GM12878 (cell line): Measurements from ENCODE around the gene NSMCE1. TPM values are rescaled to one million over a fixed set of nuclear protein-coding genes. Genes with fewer than 3 reads are reported as not detected.
A peak's percentile ranks its signal among the peaks of the same experiment; 100 is the strongest.

ENCODE experiments used
- ATAC-seq: fragments of 200-7000 bp; cut with Tn5 transposase; 3 replicates; pipeline ENCODE4 v1.9.1; 2020; ENCODE audit warnings: mild to moderate bottlenecking, moderate library complexity
- BruUV-seq: library from RNA; stranded (reverse); fragments of 400-500 nt; replicated peaks from 2 replicates; lab custom pipeline; 2021; lab: Mats Ljungman, UMichigan
- CTCF ChIA-PET: fragments of 300-600 bp; sonication (Branson Sonifier 250); formaldehyde crosslinking; extraction: SDS; loops from one replicate; lab custom pipeline; 2021; ENCODE audit warnings: inconsistent platforms; lab: Yijun Ruan, JAX
- POLR2A ChIA-PET: fragments of 350-600 bp; formaldehyde crosslinking; extraction: SDS; loops from one replicate; lab custom pipeline; 2021; ENCODE audit warnings: inconsistent platforms; lab: Charles Lee
- RAD21 ChIA-PET: fragments of 300-600 bp; sonication (Branson Sonifier 250); formaldehyde crosslinking; loops from one replicate; lab custom pipeline; 2023; ENCODE audit warnings: antibody characterized with exemption; ENCODE audit not compliant: unreplicated experiment; lab: Charles Lee
- SMC1A ChIA-PET: fragments of 300-600 bp; sonication (Branson Sonifier 250); formaldehyde crosslinking; loops from one replicate; lab custom pipeline; 2023; ENCODE audit not compliant: unreplicated experiment, uncharacterized antibody; lab: Charles Lee
- DNase-seq: peaks from one replicate; pipeline ENCODE4 v3.0.0-alpha.2; 2011; ENCODE audit warnings: low read depth, low spot score
- FAIRE-seq: peaks from 3 replicates; lab custom pipeline; 2011; peaks lifted over from hg19 to GRCh38; lab: Jason Lieb, UNC
- H2AFZ ChIP-seq: 2 replicates; pipeline ENCODE4 v1.6.0; 2011; ENCODE audit warnings: low read depth, low read length, control low read depth; ENCODE audit not compliant: control insufficient read depth
- H3K27ac ChIP-seq: 2 replicates; pipeline ENCODE4 v1.5.1; 2011; ENCODE audit warnings: control low read depth; ENCODE audit not compliant: control insufficient read depth, insufficient read depth
- H3K27me3 ChIP-seq, 2 experiments: replicated peaks in 1 of 2; 2 replicates each; pipeline versions ENCODE4 v1.6.0 to v1.6.1; 2011; ENCODE audit warnings: low read length in 1 of 2; ENCODE audit not compliant: control insufficient read depth in 2 of 2, insufficient read depth in 2 of 2
- H3K36me3 ChIP-seq, 2 experiments: 2 replicates each; pipeline ENCODE4 v1.5.1; 2011; ENCODE audit warnings: low read length in 1 of 2; ENCODE audit not compliant: control insufficient read depth in 2 of 2, insufficient read depth in 2 of 2
- H3K4me1 ChIP-seq: 2 replicates; pipeline ENCODE4 v1.6.1; 2011; ENCODE audit warnings: mild to moderate bottlenecking, low read length, moderate library complexity, mixed read lengths; ENCODE audit not compliant: control insufficient read depth, insufficient read depth
- H3K4me2 ChIP-seq: 2 replicates; pipeline ENCODE4 v1.6.0; 2011; ENCODE audit warnings: control low read depth; ENCODE audit not compliant: control insufficient read depth, insufficient read depth
- H3K4me3 ChIP-seq: fragments of 200-600 bp; sonication (generic); 2 replicates; pipeline ENCODE4 v1.5.1; 2016
- H3K79me2 ChIP-seq: 2 replicates; pipeline ENCODE4 v1.6.0; 2011; ENCODE audit warnings: low read length; ENCODE audit not compliant: control insufficient read depth, insufficient read depth
- H3K9ac ChIP-seq: 2 replicates; pipeline ENCODE4 v1.8.0; 2011; ENCODE audit warnings: low read length, control low read depth, mixed read lengths; ENCODE audit not compliant: control insufficient read depth, insufficient read depth
- H3K9me3 ChIP-seq: replicated peaks from 3 replicates; pipeline ENCODE4 v1.5.1; 2011; ENCODE audit warnings: mild to moderate bottlenecking, low read length; ENCODE audit not compliant: control insufficient read depth, insufficient read depth
- H4K20me1 ChIP-seq: 2 replicates; pipeline ENCODE4 v1.6.0; 2011; ENCODE audit not compliant: control insufficient read depth, insufficient read depth
- BHLHE40 ChIP-seq, 2 experiments: fragments of 450-650 bp in 1 of 2; IDR thresholded peaks; 2 replicates each; pipeline ENCODE4 v1.6.1; 2011 to 2017; ENCODE audit warnings: low read depth in 2 of 2, borderline replicate concordance in 1 of 2, improper control_type of control experiment in 1 of 2, low read length in 1 of 2, mild to moderate bottlenecking in 1 of 2
- E2F8 ChIP-seq: fragments of 450-650 bp; IDR thresholded peaks from 2 replicates; pipeline ENCODE4 v1.6.1; 2018; ENCODE audit warnings: mild to moderate bottlenecking, low read depth, moderate library complexity; ENCODE audit not compliant: partially characterized antibody
- NFIC ChIP-seq: IDR thresholded peaks from 2 replicates; pipeline ENCODE4 v1.6.1; 2012; ENCODE audit warnings: low read depth, mild to moderate bottlenecking, inconsistent platforms, low read length, moderate library complexity
- SMAD5 ChIP-seq: IDR thresholded peaks from 2 replicates; pipeline ENCODE4 v1.6.1; 2016; ENCODE audit warnings: antibody characterized with exemption, low read depth
- SP1 ChIP-seq: IDR thresholded peaks from one replicate; pipeline ENCODE4 v1.6.1; 2011; ENCODE audit warnings: low read depth, low read length
- USF2 ChIP-seq: IDR thresholded peaks from 2 replicates; pipeline ENCODE4 v1.6.1; 2011; ENCODE audit warnings: low read depth, low read length, improper control_type of control experiment, borderline replicate concordance
- ZNF384 ChIP-seq: IDR thresholded peaks from 2 replicates; pipeline ENCODE4 v1.6.1; 2012; ENCODE audit warnings: low read depth, mild to moderate bottlenecking, low read length, improper control_type of control experiment, borderline replicate concordance
- WGBS: methylation state at CpG from one replicate; pipeline ENCODE4 v1.1.6; 2016; ENCODE audit warnings: low lambda C conversion rate; ENCODE audit not compliant: insufficient replicate concordance, insufficient coverage; ENCODE audit errors: missing lambda C conversion rate; 5-methylcytosine and 5-hydroxymethylcytosine counted together
- in situ Hi-C: fragments of 300-500 bp; cut with MboI; formaldehyde crosslinking; loops from 9 replicates; pipeline ENCODE4 v1.14.3; 2018; ENCODE audit warnings: mixed read lengths
- intact Hi-C: fragments of 100-400 bp; cut with micrococcal nuclease; formaldehyde crosslinking; loops from one replicate; pipeline ENCODE4 v1.14.2; 2022; ENCODE audit not compliant: unreplicated experiment
- polyA plus RNA-seq, 11 experiments: library from polyadenylated mRNA; depleted of rRNA in 4 of 11; unstranded in 6 of 11; stranded (reverse) in 5 of 11; fragments of >200 nt; fragmentation: Nextera tagmentation in 4 of 11; fragmentation: Illumina TruSeq in 1 of 11; extraction: Ambion mirVana in 4 of 11; extraction: Trizol in 1 of 11; gene quantifications; 1 replicate in 1 of 11; 2 replicates in 10 of 11; pipeline versions ENCODE4 v1.2.1 to v1.2.3, GENCODE V29; 2011 to 2016; ENCODE audit warnings: inconsistent platforms in 2 of 11, missing spikeins in 2 of 11, low read depth in 1 of 11
- total RNA-seq, 4 experiments: library from RNA; depleted of rRNA in 3 of 4; stranded (reverse); fragments of >200 nt in 3 of 4; fragmentation: Illumina TruSeq in 1 of 4; extraction: Trizol in 1 of 4; gene quantifications; 2 replicates each; pipeline versions ENCODE4 v1.2.1 to v1.2.3, GENCODE V29; 2013 to 2021

NSMCE1 gene
- total and polyA plus RNA-seq, 10 of the 15 experiments (the other 5 are each of a cell fraction or from before 2014, with no cell fraction given) = 54.0 to 214 (median 71.4) TPM

GRCh38 chr16:27253526-27253930 is 15.0 kb downstream of the NSMCE1 start:
- intact Hi-C loops (no loop called here), in situ Hi-C loops (no loop called here)
- H3K9ac ChIP-seq = 0 out of 2 replicates have a peak overlapping the region, but pooled peaks have one; percentile 20
- peak; percentile 27 for ATAC-seq
- WGBS = 68% methylated on average over 6 of the region's 6 CpGs
- ChIA-PET CTCF (interaction anchor here (1.0 to 3.5 kb wide), 8 partner anchors 11 to 119 kb away, joined by 3 to 38 read pairs (median 6); no protein-coding TSS in a partner anchor), SMC1A (interaction anchor here (1.1 to 8.5 kb wide), 10 partner anchors 14 to 154 kb away, joined by 3 to 165 read pairs (median 7); partner anchors contain the start of gene IL21R), RAD21 (interaction anchor here (1.0 to 3.6 kb wide), 8 partner anchors 12 to 146 kb away, joined by 3 to 51 read pairs (median 16); no protein-coding TSS in a partner anchor), POLR2A (interaction anchor here (1.0 to 5.6 kb wide), 5 partner anchors 10 to 119 kb away, joined by 3 to 79 read pairs (median 8); no protein-coding TSS in a partner anchor)
- H3K4me2 ChIP-seq = 0 out of 2 replicates have a peak overlapping the region, but pooled peaks have one; percentile 4
- no peaks in the 10 kb centered on the region for H4K20me1 ChIP-seq
- peaks cover 5% of the 10 kb centered on the region for H3K79me2 ChIP-seq
- H2AFZ ChIP-seq = no peak overlapping the region
- H3K4me3 ChIP-seq = no peak overlapping the region
- BruUV-seq = no TSS peak
- DNase-seq = no peak
- no peaks in the 10 kb centered on the region for H3K27me3 ChIP-seq
- H3K27ac ChIP-seq = peak overlapping the region; percentile 74
- H3K4me1 ChIP-seq = peaks cover 25% of the 10 kb centered on the region
- no peak for FAIRE-seq
- peaks cover 0 to 11% of the 10 kb centered on the region in 2 experiments; a peak in 2 of 4 replicates for H3K36me3 ChIP-seq
- no peaks in the 10 kb centered on the region for H3K9me3 ChIP-seq
- TF ChIP-seq SP1 (no peak), SMAD5 (no peak), USF2 (no peak), E2F8 (no peak), NFIC (no peak), ZNF384 (no peak), BHLHE40 (IDR thresholded peaks at IDR 0.05; ENCODE audit: borderline replicate concordance in 1 of 2, low read depth in 2 of 2, low read length in 1 of 2) (no peak)
